Upper lobe of right lung (tissue), 1 donor: ENCODE data around the gene SCN1B. TPM values are rescaled to one million over a fixed set of nuclear protein-coding genes. Genes with fewer than 3 reads are reported as not detected.

ENCODE experiments used
- ATAC-seq: fragments of 200-7000 bp; cut with Tn5 transposase; one replicate; pipeline ENCODE4 v1.9.1; 2020; ENCODE audit warnings: mild to moderate bottlenecking, moderate library complexity
- DNase-seq: peaks from one replicate; pipeline ENCODE4 v3.0.0-alpha.2; 2020
- H3K27ac ChIP-seq: fragments of 200-600 bp; one replicate; pipeline ENCODE4 v1.8.0; 2022
- H3K27me3 ChIP-seq: fragments of 200-600 bp; one replicate; pipeline ENCODE4 v1.8.0; 2022; ENCODE audit warnings: mild to moderate bottlenecking
- H3K36me3 ChIP-seq: fragments of 200-600 bp; one replicate; pipeline ENCODE4 v1.8.0; 2022
- H3K4me1 ChIP-seq: fragments of 200-600 bp; one replicate; pipeline ENCODE4 v1.8.0; 2022
- H3K4me3 ChIP-seq: fragments of 200-600 bp; one replicate; pipeline ENCODE4 v1.8.0; 2022; ENCODE audit warnings: mild to moderate bottlenecking
- H3K9me3 ChIP-seq: fragments of 200-600 bp; one replicate; pipeline ENCODE4 v1.8.0; 2022
- intact Hi-C: fragments of 100-400 bp; cut with DNase I; formaldehyde crosslinking; loops from one replicate; pipeline ENCODE4 v1.11.0; 2022
- total RNA-seq: library from RNA; stranded (reverse); fragmentation: NEBNext Ultra II Directional; extraction: Animal tissue kit (Norgen Biotek cat#: 25700); gene quantifications from one replicate; pipeline ENCODE4 v1.2.1, GENCODE V29; 2021
- TF ChIP-seq, protein P1 (sequence below): fragments of 200-600 bp; IDR thresholded peaks from one replicate; pipeline ENCODE4 v1.8.0; 2022; ENCODE audit warnings: antibody characterized with exemption
- donor health status: DM: no; HTN: yes; CAD: no; lungs with severe emphysema.

Gene SCN1B
- total RNA-seq, 1 donor from 2014 or later, result 8.7 TPM

DNA sequence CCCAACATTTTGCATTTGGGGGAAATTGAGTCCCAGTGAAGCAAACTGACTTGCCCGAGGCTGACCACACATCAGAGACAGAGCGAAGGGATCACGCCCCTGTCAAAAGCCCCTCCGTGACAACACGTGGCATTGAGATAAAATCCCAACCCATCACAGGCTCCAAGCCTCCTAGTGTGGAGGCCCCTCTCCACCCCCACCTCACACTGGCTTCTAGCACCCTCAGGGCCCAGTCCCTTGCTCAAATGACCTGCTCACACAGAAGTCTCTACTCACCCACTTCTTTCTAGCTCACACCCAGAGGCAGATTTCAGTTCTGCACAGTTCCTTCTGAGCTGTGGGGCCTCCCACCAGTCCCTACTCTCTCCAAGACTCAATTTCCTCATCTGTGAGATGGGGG is 21.5 kb downstream of the SCN1B start:
- DNase-seq (no peak), ATAC-seq (no peak)
- no peaks in the 10 kb centered on the region for H3K9me3 ChIP-seq
- H3K4me3 ChIP-seq, result no peak overlapping the region
- no peaks in the 10 kb centered on the region for H3K36me3 ChIP-seq
- no peaks in the 10 kb centered on the region for H3K4me1 ChIP-seq
- no peaks in the 10 kb centered on the region for H3K27me3 ChIP-seq
- TF ChIP-seq, protein P1, sequence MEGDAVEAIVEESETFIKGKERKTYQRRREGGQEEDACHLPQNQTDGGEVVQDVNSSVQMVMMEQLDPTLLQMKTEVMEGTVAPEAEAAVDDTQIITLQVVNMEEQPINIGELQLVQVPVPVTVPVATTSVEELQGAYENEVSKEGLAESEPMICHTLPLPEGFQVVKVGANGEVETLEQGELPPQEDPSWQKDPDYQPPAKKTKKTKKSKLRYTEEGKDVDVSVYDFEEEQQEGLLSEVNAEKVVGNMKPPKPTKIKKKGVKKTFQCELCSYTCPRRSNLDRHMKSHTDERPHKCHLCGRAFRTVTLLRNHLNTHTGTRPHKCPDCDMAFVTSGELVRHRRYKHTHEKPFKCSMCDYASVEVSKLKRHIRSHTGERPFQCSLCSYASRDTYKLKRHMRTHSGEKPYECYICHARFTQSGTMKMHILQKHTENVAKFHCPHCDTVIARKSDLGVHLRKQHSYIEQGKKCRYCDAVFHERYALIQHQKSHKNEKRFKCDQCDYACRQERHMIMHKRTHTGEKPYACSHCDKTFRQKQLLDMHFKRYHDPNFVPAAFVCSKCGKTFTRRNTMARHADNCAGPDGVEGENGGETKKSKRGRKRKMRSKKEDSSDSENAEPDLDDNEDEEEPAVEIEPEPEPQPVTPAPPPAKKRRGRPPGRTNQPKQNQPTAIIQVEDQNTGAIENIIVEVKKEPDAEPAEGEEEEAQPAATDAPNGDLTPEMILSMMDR, result no peak
- intact Hi-C loops, result no loop called here
- H3K27ac ChIP-seq, result no peak overlapping the region

GRCh38 chr19:35052599-35053190 is 22.4 kb downstream of the SCN1B start:
- intact Hi-C loops, result no loop called here
- no peak for ATAC-seq
- no peaks in the 10 kb centered on the region for H3K4me1 ChIP-seq

DNA sequence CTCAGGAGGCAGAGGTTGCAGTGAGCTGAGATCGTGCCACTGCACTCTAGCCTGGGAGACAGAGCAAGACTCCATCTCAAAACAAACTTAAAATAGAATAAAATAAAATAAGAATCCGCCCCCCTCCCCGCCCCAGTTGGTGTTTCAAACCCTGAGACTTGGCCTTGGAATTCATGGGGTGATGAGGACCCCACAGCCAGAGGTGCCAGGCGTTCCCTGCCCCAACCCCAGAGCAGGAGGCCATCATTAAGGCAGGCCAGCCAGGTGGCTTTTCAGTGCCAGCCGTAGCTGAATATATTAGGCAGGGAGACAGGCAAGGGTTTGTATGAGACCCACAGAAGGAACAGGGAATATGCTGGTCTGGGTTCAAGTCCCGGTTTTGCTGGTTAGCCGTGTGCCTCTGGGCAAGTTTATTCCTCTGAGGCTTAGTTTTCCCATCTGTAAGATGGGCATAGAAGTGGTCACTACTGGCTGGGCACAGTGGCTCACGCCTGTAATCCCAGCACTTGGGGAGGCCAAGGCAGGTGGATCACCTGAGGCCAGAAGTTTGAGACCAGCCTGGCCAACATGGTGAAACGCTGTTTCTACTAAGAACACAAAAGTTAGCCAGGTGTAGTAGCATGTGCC is 23.5 kb downstream of the SCN1B start:
- H3K9me3 ChIP-seq, result no peaks in the 10 kb centered on the region
- TF ChIP-seq, protein P1, result no peak
- no peak overlapping the region for H3K4me3 ChIP-seq
- no peak overlapping the region for H3K27ac ChIP-seq
- no peaks in the 10 kb centered on the region for H3K4me1 ChIP-seq
- ATAC-seq (no peak), DNase-seq (no peak)
- H3K36me3 ChIP-seq, result no peaks in the 10 kb centered on the region
- H3K27me3 ChIP-seq, result no peaks in the 10 kb centered on the region
- intact Hi-C loops, result no loop called here

More at GRCh38 chr19:35052599-35053190, 22.4 kb downstream of the SCN1B start:
- Histone ChIP-seq H3K27me3 (no peaks in the 10 kb centered on the region), H3K27ac (no peak overlapping the region), H3K36me3 (no peaks in the 10 kb centered on the region), H3K9me3 (no peaks in the 10 kb centered on the region), H3K4me3 (no peak overlapping the region)
- TF ChIP-seq, protein P1, result no peak
- no peak for DNase-seq

DNA sequence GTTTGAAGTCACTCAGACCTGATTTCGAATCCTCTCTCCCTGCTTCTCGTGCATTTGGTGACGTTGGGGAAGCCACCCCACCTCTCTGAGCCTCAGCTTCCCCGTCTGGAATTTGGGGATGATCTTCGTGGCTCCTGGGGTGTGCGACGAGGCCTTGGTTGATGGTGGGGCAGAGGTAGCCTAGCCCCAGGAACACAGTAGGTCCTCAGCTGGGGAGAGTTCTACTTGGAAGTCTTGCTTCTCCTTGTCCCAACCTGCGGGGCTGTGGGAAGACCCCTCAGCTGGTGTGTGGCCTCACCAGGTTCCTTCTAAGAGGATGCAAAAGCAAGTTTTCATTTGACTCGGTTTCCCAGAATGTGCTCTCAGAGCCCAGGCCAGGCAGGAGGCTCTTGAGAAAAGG is 24.4 kb downstream of the SCN1B start:
- no peaks in the 10 kb centered on the region for H3K4me1 ChIP-seq
- no peaks in the 10 kb centered on the region for H3K36me3 ChIP-seq
- H3K4me3 ChIP-seq, result no peak overlapping the region
- DNase-seq (no peak), ATAC-seq (no peak)
- H3K27ac ChIP-seq, result no peak overlapping the region
- intact Hi-C loops, result no loop called here
- no peaks in the 10 kb centered on the region for H3K9me3 ChIP-seq
- TF ChIP-seq, protein P1, result no peak
- H3K27me3 ChIP-seq, result no peaks in the 10 kb centered on the region

DNA sequence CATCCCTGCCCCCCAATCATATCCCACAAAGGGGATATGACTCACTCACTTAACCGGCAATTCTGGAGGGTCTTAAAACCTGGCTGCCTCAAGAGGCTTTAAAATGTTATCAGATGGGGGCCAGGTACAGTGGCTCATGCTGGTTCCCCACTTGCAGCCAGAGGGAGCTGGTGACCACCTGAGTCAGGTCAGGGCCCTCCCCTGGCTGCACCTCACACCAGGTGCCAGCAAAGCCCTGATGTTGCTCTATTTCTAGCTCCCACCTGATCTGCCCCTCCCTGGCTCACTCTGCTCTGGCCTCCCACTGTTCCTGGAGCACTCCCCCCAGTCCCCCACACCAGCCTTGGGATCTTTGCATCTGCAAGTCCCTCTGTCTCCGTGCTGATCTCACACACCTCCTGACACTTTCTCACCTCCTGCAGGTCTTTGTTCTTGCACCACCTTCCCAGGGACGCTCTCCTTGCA is 25.5 kb downstream of the SCN1B start:
- DNase-seq, result no peak
- Histone ChIP-seq H3K27ac (no peak overlapping the region), H3K36me3 (no peaks in the 10 kb centered on the region), H3K4me1 (no peaks in the 10 kb centered on the region), H3K4me3 (no peak overlapping the region), H3K9me3 (no peaks in the 10 kb centered on the region), H3K27me3 (no peaks in the 10 kb centered on the region)
- ATAC-seq, result no peak
- intact Hi-C loops, result no loop called here
- TF ChIP-seq, protein P1, result peak; percentile 7
